ENCODE data around the gene ADCK1.
"Not testable (repeated sequence)": the region's sequence is repeated elsewhere in the genome, so short reads cannot be mapped to it uniquely, and the experiment has no call there.

The ADCK1 gene

DNA sequence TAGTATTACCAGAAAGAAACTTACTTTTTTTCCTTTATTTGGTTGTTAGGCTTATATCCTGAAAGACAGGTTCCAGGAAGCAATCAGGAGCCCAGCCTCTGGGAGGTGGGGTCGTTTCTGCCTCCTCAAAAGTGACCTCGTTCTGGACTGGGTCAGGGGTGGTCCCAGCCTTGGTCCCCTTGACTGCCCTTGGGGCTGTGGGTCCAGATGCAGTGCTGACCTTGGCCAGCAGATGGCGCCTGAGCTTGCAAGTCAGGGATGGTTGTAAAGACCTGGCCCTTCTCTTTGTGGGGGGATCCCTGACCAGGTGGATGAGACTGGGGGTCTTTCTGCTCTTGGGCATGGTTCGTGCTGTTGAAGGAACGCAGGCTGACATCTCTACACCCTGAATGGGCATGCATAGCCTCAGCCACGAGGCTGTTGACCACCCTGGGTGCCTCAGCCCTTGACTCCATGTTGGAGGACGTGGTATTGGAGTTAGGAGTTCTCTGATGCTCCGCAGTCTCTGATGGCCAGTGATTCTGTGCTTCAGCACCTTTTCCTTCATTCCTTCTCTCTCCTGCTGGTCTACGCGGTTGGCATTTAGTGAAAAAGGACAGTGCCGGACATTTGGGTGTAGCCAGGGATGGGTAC is 62.4 kb downstream of the ADCK1 start:
- peak; percentile 38 to 63 for DNase-seq (ENCODE audit: extremely low read depth in 1 of 2, low read depth in 1 of 2)

DNA sequence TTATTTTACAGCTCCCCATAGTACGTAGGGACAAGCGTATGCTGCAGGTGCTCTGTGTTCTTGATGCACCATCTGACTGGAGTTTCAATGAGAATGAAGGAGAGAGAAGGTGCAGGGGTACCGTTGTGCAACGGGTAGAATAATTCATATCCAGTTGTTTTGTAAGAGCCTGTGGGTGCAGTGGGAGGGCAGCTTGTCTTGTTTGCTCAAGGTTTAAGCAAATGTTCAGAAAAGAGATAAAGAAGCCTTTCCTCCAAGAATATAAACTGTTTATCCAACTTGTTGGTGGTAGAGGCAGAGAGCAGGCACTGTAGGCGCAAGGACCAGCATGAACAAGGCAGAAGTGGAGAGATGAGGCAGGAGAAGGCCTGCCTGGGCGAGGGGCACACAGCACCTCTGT is 64.2 kb downstream of the ADCK1 start:
- DNase-seq (ENCODE audit: extremely low read depth in 1 of 2, low read depth in 1 of 2), result no peak

DNA sequence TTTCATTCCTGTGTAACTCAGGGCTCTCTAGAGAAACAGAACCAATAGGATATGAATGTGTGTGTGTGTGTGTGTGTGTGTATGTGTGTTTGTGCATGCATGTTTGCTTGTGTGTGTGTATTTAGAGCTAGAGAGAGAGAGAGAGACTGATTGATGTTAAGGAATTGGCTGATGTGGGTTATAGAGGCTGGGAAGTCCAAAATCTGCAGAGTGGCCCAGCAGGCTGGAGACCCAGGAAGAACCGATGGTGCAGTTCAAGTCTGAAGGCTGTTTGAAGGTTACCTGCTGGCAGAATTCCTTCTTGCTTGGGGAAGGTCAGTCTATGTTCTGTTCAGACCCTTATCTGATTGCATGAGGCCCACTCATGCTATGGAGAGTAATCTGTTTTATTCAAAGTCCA is 64.7 kb downstream of the ADCK1 start:
- DNase-seq (ENCODE audit: extremely low read depth in 1 of 2, low read depth in 1 of 2), result no peak

DNA sequence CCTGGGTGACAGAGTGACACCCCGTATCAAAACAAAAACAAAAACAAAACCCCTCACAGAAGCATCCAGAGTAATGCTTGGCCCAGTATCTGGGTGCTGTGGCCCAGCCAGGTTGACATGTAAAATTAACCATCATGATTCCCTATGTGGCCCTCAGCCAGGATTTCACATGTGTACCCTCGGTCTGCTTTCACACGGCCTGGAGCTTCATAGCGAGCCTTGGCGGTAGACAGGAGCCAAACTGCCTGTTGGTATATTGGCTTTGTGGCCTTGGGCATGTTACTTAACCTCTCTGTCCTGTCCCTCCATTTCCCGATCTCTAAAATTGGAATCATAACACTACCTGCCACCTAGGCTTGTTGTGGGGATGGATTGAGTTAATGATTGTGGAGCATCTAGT is 65.5 kb downstream of the ADCK1 start:
- DNase-seq (ENCODE audit: extremely low read depth in 1 of 2, low read depth in 1 of 2), result no peak

DNA sequence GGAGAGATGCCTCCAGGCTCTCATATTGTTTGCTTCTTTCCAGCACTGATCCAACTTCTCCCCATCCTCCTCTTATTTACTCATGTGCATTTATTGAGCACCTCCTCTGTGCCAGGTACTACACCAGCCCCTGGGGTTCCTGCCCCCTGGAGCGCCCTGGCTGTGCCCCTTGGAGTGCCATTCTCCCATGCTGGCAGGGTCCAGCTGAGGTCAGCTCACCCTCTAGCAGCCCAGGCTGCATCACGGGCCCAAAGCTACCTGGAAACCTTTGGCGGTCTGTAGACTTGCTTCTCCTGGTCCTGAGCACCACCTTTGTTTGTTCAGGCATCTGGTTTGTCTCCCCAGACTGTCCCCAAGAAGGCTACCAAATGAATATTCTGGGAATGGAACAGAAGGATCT is 67.0 kb downstream of the ADCK1 start:
- no peak for DNase-seq (ENCODE audit: extremely low read depth in 1 of 2, low read depth in 1 of 2)

DNA sequence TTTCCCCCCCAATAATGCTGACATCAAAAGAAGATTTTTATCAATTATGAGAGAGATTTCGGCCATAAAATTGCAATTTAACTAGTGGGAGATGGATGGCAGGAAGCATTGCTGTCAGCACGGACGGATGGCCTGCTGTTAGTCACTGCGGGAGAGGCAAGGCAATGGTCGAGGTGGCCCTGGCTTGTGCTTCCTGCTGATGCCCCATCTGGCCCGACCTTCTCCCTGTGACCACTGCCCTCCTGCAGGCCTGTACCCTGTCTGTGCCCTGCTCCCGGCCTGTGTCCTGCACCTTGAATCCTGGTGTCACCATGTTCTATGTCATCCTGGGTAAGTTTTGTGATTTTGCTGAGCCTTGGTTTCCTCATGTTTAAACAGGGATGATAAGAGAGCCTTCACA is 67.6 kb downstream of the ADCK1 start:
- DNase-seq (ENCODE audit: extremely low read depth in 1 of 2, low read depth in 1 of 2), result no peak

DNA sequence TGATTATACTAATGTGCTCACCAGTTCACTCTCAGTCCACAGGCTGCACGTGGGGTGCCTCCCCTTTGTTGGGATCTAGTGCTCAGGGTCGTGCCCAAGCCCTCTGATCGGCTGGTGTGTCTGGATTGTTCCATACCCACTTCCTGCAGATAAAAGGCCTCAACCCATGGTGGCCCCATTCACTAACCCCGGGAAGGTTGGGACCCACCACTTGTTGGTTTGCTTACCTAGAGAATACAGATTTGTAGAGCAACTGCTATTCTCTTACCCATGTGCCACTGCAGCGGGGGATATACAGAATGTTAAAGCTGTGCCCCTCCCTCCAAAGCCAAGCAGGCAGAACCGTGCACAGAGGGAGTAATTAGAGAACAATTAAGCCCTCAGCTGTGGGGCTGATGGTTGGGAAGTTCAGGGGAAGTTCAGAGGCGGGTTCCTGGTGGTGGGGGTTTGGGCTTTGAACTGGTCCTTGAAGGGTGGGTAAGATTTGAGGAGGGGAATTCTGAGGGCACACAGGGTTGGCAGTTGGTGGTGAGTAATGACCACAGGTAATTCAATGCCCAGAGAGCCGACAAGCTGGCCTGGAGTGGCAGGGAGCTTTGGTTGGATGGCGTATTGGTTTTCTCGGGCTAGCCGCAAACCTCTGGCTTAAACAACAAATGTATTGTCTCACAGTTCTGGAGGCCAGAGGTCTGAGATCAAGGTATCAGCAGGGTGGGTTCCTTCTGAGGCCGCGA is 68.8 kb downstream of the ADCK1 start:
- no peak for DNase-seq (ENCODE audit: extremely low read depth in 1 of 2, low read depth in 1 of 2)

DNA sequence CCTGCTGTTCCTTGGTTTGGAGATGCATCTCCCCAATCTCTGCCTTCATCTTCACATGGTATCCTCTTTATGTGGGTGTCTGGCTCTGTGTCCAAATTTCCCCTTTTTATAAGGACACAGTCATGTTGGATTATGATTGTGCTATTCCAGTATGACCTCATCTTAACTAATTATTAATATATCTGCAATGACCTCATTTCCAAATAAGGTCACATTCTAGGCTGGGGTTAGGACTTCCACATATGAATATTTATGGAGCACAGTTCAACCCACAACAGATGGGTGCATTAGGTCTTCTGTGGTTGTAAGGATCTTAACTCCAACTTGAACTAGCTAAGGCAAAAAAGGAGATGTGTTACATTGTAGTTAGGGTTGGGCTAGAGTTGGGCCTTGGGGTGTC is 69.4 kb downstream of the ADCK1 start:
- no peak for DNase-seq (ENCODE audit: extremely low read depth in 1 of 2, low read depth in 1 of 2)

DNA sequence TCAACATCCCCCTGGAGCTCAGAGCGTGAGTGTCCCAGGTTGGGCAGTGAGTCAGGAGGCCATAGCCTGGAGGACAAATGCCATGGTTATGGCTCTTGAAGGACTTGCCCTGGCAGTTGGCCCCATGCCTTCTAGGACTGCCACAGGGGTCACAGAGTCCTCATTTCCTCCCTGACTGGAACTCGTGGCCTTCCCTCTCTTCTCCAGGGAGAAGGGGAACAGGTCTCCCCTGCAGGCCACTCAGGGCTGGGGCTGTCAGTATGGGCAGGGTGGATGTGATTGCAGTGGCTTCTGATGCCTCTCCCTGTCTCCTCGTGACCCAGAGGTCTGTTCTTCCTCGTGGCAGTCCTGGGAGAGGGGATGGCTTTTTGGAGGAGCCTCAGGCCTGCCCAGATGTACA is 70.7 kb downstream of the ADCK1 start:
- no peak for DNase-seq (ENCODE audit: extremely low read depth in 1 of 2, low read depth in 1 of 2)

DNA sequence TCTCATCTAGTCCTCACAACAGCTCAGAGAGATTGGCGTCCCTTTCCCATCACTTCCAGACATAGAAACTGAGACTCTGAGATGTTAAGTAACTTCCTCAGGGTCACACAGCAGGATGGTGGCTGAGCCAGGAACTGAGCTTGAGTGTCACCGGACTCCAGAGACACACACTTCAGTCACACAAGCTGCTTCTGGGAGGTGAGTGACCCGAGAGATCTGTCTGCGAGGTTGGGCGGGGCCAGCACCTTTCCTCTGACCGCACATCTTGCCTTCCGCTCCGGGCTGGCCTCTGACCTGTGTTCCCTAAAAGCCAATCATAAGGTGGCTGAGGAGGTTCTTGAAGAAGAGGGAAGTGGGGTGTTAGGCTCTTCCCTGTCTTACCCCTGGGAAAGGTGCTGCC is 72.2 kb downstream of the ADCK1 start:
- DNase-seq (ENCODE audit: extremely low read depth in 1 of 2, low read depth in 1 of 2), result no peak

DNA sequence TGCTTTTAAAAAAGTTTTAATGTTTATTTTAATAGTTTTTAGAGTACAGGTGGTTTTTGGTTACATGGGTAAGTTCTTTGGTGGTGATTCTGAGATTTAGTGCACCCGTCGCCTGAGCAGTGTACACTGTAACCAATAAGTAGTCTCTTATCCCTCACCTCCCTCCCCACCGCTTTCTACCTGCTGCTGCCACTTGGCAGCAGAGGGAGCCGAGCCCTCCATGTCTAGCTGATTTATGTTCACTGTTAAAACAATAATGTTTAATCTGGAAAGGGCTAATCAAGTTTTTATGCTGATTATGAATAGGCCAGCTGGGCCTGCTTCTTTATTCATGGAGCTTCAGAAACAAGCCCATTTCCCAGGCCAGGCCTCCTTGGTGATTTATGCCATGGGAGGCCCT is 73.1 kb downstream of the ADCK1 start:
- DNase-seq (ENCODE audit: extremely low read depth in 1 of 2, low read depth in 1 of 2), result no peak

DNA sequence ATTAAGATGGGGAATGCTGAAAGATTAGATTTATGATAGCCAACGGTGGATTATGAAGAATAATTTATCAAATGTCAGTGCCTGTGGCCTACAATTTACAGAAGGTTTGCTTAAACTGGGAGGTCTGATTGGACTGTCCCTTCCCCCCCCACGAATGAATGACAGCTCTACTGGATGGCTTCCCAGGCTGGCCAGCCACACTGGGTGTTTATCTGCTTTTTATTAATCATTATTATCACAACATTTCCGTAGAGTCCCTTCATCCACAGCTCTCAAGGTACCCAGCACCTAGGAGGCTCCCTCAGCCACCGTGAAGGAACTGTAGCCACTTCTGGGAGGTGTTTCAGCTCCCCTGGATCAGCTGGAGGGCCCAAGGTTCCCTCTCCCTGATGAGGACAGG is 78.9 kb downstream of the ADCK1 start:
- no peak for DNase-seq (ENCODE audit: extremely low read depth in 1 of 2, low read depth in 1 of 2)

DNA sequence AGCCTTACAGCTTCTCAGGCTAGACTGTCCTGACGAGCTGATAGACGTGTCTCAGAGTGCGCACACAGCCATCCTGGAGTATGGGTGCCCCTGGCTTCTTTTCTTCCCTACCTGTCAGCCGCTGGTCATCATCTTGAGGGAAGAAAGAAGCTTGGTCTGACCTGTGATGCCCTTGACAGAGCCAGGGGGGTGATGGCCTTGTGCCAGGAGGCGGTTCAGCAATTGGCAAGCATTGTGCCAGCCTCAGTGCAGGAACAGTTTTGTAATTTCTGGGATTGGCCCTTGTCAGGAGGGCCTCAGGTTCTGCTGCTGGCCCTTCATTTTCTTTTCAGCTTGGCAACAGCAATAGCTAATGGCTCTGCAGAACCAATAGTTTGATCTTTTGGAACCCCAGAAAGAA is 80.1 kb downstream of the ADCK1 start:
- no peak for DNase-seq (ENCODE audit: extremely low read depth in 1 of 2, low read depth in 1 of 2)

DNA sequence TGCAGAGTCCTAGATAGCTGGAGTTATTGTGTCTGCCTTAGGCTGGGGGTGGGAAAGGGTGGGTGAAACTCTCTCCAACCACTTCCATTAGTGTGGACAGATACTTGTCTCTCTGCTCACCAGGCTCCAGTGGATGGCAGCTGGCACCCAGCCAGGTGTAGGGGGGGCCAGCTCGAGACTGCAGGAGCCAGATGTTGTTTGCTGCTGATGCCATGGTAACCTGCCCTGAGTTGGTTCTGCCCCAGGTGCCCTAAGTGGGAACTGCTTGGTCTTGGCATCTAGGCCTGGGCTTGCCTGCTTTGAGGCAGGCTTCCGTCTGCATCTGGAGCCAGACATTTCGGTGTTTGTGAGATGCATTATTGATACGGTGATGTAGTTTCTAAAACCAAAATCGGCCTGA is 82.2 kb downstream of the ADCK1 start:
- DNase-seq (ENCODE audit: extremely low read depth in 1 of 2, low read depth in 1 of 2), result no peak

DNA sequence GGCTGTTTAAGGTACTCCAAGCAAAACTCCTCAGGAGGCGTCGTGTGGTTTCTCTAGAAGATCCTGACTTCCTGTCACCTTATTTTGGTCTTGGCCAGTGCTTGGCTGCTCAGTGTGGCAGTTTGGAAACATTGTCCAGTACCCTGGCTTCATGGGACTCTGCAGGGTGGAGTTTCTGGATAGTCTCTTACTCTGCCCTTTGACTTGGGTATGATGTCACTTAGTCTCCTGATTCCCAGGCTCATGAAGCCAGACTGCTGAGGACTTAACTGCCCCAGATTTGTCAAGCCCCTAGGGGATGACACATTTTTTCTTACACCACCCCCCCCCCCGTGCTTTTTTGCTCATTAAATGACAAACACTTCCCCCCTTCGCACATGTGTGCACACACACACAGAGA is 82.7 kb downstream of the ADCK1 start:
- no peak for DNase-seq (ENCODE audit: extremely low read depth in 1 of 2, low read depth in 1 of 2)

DNA sequence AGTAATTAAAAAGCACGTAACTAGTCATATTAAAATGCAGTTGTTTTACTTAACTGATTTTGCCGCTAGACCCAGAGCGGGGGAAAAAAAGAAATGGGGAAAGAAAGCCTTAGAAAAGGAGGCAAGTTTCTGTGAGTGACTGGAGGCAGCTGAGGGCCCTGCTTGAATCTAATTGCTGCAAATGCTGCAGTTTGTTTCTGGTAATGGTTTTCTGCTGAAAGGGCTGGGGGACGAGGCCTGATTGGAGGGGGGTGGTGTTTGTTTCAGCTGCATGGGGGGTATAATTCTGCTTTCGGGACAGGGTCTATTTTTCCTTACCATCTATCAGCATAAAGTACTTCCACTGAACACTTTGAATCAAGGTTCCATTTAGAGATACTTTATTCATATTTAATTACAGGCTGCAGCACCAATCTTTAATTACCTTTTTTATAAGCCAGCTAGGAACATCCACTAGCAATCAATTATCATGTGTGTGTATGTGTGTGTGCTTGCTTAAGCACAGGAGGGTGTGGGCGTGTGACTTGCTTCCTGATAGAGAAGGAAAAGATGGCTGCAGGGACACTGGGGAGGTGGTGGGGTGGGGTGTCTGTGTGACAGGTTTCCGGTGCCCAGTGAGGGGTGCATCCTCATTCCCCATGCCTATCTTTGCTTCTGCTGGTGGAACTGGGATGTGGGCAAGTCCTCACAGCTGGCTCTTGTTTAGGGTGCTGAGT is 83.4 kb downstream of the ADCK1 start:
- DNase-seq (ENCODE audit: extremely low read depth in 1 of 2, low read depth in 1 of 2), result no peak

DNA sequence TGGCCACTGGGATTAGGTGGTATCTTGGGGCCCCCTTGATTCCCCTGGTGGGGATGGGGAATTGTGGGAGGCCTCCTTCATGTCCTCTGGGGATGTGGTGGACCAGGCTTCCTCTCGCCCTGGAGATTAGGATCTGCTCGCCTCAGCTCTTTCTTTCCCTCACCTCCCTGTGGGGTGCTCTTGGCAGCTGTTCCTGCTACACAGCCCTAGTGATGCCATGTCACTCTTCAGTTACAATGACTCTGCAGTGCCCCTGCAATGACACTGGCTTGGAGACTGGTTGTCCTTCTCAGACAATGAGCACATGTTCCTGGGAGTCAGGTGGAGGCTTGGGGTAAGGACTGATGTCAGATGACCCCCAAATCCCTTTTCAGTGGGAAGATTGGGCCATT is 83.9 kb downstream of the ADCK1 start:
- DNase-seq (ENCODE audit: extremely low read depth in 1 of 2, low read depth in 1 of 2), result no peak

DNA sequence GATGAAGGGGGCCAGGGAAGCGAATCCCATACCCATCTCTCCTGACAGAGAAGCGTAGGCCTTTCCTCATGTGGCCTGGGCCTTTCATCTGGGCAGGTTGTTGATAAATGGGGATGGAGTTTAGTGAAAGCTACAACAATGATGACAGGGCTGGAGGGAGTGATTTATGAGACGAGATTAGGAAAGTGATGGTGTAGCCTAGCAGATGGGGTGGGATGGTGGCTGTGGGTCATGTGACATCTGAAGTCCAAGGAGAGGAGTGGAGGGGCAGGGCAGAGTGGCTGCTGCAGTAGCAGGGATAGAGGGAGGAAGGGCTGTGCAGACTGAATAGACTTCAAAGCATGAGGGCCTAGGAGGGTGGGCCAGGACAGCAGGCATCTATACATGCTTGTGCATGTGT is 85.5 kb downstream of the ADCK1 start:
- DNase-seq (ENCODE audit: extremely low read depth in 1 of 2, low read depth in 1 of 2), result no peak

DNA sequence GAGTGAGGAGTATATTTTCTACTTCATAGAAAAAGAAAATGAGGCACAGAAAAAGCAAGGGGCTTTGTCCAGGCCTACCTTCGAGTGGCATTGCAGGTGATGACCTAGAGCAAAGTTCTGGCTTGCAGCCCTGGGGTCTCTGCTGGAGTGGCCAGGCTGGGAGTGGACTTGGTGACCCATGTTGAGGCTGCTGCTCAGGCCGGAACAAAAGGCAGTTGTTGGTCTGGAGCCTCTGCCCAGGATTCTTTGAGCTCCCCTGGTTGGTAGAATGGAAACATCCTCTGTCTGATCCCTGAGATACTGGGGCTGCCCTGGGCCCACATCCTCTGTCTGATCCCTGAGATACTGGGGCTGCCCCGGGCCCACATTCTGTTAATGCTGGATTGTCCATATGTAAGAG is 86.1 kb downstream of the ADCK1 start:
- DNase-seq (ENCODE audit: extremely low read depth in 1 of 2, low read depth in 1 of 2), result no peak

DNA sequence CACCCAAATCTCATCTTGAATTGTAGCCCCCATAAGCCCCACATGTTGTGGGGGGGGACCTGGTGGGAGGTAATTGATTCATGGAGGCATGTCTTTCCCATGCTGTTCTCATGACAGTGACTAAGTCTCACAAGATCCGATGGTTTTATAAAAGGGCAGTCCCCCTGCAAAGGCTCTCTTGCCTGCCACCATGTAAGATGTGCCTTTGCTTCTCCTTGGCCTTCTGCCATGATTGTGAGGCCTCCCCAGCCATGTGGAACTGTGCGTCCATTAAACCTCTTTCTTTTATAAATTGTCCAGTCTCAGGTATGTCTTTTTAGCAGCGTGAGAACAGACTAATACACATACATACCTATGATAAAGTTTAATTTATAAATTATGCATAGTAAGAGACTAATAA is 89.0 kb downstream of the ADCK1 start:
- not testable (repeated sequence) for DNase-seq (ENCODE audit: extremely low read depth in 1 of 2, low read depth in 1 of 2)

DNA sequence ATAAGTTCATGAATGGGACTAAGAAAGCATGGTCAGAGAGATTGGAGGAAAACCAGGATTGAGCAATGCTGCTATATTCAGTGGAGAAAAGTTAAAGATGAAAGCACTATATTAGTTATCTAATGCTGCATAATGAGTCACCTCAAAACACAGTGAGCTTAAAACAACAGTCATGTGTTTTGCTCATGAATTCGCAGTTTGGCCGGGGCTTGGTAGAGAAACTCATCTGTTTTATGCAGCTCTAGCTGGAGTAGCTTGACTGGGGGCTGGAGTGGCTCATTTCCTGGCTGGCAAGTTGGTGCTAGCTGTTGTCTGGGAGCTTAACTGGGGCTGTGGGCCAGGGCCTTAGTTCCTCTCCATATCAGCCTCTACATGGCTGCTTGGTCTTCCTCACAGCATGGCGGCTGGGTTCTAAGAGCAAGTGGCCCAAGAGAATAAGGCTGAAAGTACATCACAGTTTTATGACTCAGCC is 90.1 kb downstream of the ADCK1 start:
- DNase-seq (ENCODE audit: extremely low read depth in 1 of 2, low read depth in 1 of 2), result no peak

DNA sequence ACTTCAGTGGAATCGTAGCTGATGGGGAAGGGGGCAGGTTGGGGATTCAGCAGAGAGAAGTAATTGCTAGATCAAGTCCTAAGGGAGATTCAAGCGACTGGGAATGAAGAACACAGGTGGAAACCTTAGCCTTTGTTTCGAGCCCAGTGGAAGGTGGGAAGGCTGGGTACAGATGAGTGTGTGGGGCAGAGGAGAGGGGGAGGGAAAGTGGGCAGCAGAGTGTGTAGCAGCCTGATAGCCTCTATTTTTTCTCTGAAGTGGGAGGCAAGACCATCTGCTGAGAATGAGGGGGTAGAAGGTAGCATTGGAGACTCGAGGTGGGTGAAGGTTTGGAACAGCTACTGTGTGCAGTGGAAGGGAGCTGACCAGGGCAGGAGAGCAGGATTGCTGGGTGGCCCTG is 91.0 kb downstream of the ADCK1 start:
- no peak for DNase-seq (ENCODE audit: extremely low read depth in 1 of 2, low read depth in 1 of 2)
